Erythroblast (primary cell): Measurements from ENCODE around the gene BOK.

ENCODE experiments used
- GATA1 ChIP-seq: IDR thresholded peaks from 2 replicates; pipeline ENCODE4 v1.6.1; 2011; ENCODE audit warnings: low read depth, mild to moderate bottlenecking, control low read depth, low read length, moderate library complexity
- POLR2A ChIP-seq: IDR thresholded peaks from 2 replicates; pipeline ENCODE4 v1.6.1; 2011; ENCODE audit warnings: mild to moderate bottlenecking, low read length

- TF ChIP-seq POLR2A (no peak), GATA1 (no peak)
Observed at GRCh38 chr2:241573741-241574140, 15.2 kb downstream of the BOK start.
